H54 (cell line): ENCODE results near the gene EMSY.
"Not testable (repeated sequence)": the region's sequence is repeated elsewhere in the genome, so short reads cannot be mapped to it uniquely, and the experiment has no call there.

Source experiments
- DNase-seq: peaks from one replicate; pipeline ENCODE4 v3.0.0; 2011; ENCODE audit warnings: low spot score, mixed read lengths; ENCODE audit not compliant: insufficient read length
- FAIRE-seq: peaks from 3 replicates; lab custom pipeline; 2011; peaks lifted over from hg19 to GRCh38; lab: Jason Lieb, UNC
- POLR2A ChIP-seq: IDR thresholded peaks from 2 replicates; pipeline ENCODE4 v1.6.1; 2011; ENCODE audit warnings: low read depth, mild to moderate bottlenecking, low read length

The EMSY gene

GRCh38 chr11:76592961-76593360 lies 148.1 kb downstream of the EMSY start:
- TF ChIP-seq POLR2A: no peak
- FAIRE-seq: no peak
- no peak for DNase-seq

- not testable (repeated sequence) for FAIRE-seq, DNase-seq
Observed at GRCh38 chr11:76595091-76595490, 150.3 kb downstream of the EMSY start.

- no peak for TF ChIP-seq POLR2A
- DNase-seq: no peak
- FAIRE-seq: no peak
Observed at GRCh38 chr11:76596652-76597051, 151.8 kb downstream of the EMSY start.

- FAIRE-seq (no peak), DNase-seq (no peak)
- no peak for TF ChIP-seq POLR2A
Observed at GRCh38 chr11:76597533-76598425, 153.0 kb downstream of the EMSY start.

- FAIRE-seq: no peak
- DNase-seq: no peak
- TF ChIP-seq POLR2A: no peak
Observed at GRCh38 chr11:76598426-76598839, 153.6 kb downstream of the EMSY start.

- no peak for TF ChIP-seq POLR2A
- DNase-seq (no peak), FAIRE-seq (no peak)
Observed at GRCh38 chr11:76599041-76600013, 154.5 kb downstream of the EMSY start.

- TF ChIP-seq POLR2A: no peak
- DNase-seq (no peak), FAIRE-seq (no peak)
Observed at GRCh38 chr11:76600124-76600655, 155.4 kb downstream of the EMSY start.

- no peak for TF ChIP-seq POLR2A
- FAIRE-seq (no peak), DNase-seq (no peak)
Observed at GRCh38 chr11:76601272-76601671, 156.5 kb downstream of the EMSY start.

- no peak for FAIRE-seq
- TF ChIP-seq POLR2A: no peak
- DNase-seq: no peak
Observed at GRCh38 chr11:76601724-76602123, 156.9 kb downstream of the EMSY start.

- FAIRE-seq: no peak
Observed at GRCh38 chr11:76602431-76602861, 157.6 kb downstream of the EMSY start.

More at GRCh38 chr11:76602431-76602861, 157.6 kb downstream of the EMSY start:
- no peak for TF ChIP-seq POLR2A
- DNase-seq: no peak
